HG03565 (cell line): Measurements from ENCODE around the gene SRGAP3.

Experiments
- ATAC-seq: cut with Tn5 transposase; IDR thresholded peaks from one replicate; pipeline ENCODE4 v1.9.1; 2021; ENCODE audit warnings: mild to moderate bottlenecking, moderate library complexity; ENCODE audit not compliant: unreplicated experiment

Gene SRGAP3

GRCh38 chr3:9254764-9255163 lies 5.3 kb upstream of the SRGAP3 start:
- no peak for ATAC-seq

- ATAC-seq = no peak
Observed at GRCh38 chr3:9253327-9253726, 3.9 kb upstream of the SRGAP3 start.

GRCh38 chr3:9251055-9251786 lies 1.8 kb upstream of the SRGAP3 start:
- ATAC-seq = no peak

GRCh38 chr3:9250236-9250635 lies 790 bp upstream of the SRGAP3 start:
- ATAC-seq = no peak

GRCh38 chr3:9248522-9249271 lies 749 bp downstream of the SRGAP3 start:
- ATAC-seq = no peak

GRCh38 chr3:9247941-9248521 lies 1.4 kb downstream of the SRGAP3 start:
- no peak for ATAC-seq

GRCh38 chr3:9247361-9247940 lies 2.0 kb downstream of the SRGAP3 start:
- ATAC-seq = no peak

GRCh38 chr3:9246189-9246588 lies 3.3 kb downstream of the SRGAP3 start:
- ATAC-seq = no peak

- no peak for ATAC-seq
Observed at GRCh38 chr3:9244495-9245183, 4.8 kb downstream of the SRGAP3 start.

GRCh38 chr3:9241956-9242355 lies 7.5 kb downstream of the SRGAP3 start:
- ATAC-seq = no peak

GRCh38 chr3:9239680-9240079 lies 9.8 kb downstream of the SRGAP3 start:
- ATAC-seq = no peak

- ATAC-seq = no peak
Observed at GRCh38 chr3:9238721-9239295, 10.6 kb downstream of the SRGAP3 start.

- no peak for ATAC-seq
Observed at GRCh38 chr3:9238276-9238675, 11.2 kb downstream of the SRGAP3 start.

- ATAC-seq = no peak
Observed at GRCh38 chr3:9233814-9234600, 15.4 kb downstream of the SRGAP3 start.

- no peak for ATAC-seq
Observed at GRCh38 chr3:9233101-9233500, 16.3 kb downstream of the SRGAP3 start.

- ATAC-seq = no peak
Observed at GRCh38 chr3:9231937-9232336, 17.5 kb downstream of the SRGAP3 start.

GRCh38 chr3:9231471-9231870 lies 18.0 kb downstream of the SRGAP3 start:
- ATAC-seq = no peak

- ATAC-seq = no peak
Observed at GRCh38 chr3:9231006-9231405, 18.4 kb downstream of the SRGAP3 start.

- no peak for ATAC-seq
Observed at GRCh38 chr3:9230596-9230995, 18.9 kb downstream of the SRGAP3 start.

GRCh38 chr3:9229879-9230278 lies 19.6 kb downstream of the SRGAP3 start:
- ATAC-seq = no peak
